ENCODE measurements around the gene DEFB119.
"Not testable (repeated sequence)": the region's sequence is repeated elsewhere in the genome, so short reads cannot be mapped to it uniquely, and the experiment has no call there.

Gene DEFB119

DNA sequence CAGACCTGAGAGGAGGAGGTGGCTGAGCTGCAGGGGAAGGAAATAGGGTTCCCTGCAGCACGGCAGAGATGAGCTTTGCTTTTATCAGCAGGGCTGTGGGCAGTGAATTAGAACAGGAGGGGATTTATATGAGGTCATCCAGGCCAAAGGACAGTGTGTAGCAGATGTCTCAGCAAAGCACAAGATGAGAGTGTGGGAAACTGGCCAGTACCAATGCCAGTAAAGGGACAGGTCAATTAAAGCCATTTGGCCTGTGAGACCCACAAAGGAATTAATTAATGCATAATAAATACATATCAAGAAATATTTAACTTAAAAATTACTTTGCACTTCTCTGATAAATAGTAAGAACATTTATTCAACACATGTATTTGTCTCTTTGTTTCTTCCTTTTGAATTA is at the start of gene DEFB119:
TSS of gene DEFB119 (minus strand) at position 101 of the 400 bp plus-strand sequence. CDS start 107 bp downstream, outside the sequence.
- DNase-seq (ENCODE audit: low read depth in 2 of 2): no peak

- DNase-seq (ENCODE audit: low read depth in 2 of 2): no peak
Measured at GRCh38 chr20:31430568-31431115, 40.3 kb upstream of the DEFB119 start.

GRCh38 chr20:31427576-31427975 is 37.2 kb upstream of the DEFB119 start:
- DNase-seq (ENCODE audit: low read depth in 2 of 2): not testable (repeated sequence)

GRCh38 chr20:31426891-31427551 is 36.6 kb upstream of the DEFB119 start:
- DNase-seq (ENCODE audit: low read depth in 2 of 2): not testable (repeated sequence)

DNA sequence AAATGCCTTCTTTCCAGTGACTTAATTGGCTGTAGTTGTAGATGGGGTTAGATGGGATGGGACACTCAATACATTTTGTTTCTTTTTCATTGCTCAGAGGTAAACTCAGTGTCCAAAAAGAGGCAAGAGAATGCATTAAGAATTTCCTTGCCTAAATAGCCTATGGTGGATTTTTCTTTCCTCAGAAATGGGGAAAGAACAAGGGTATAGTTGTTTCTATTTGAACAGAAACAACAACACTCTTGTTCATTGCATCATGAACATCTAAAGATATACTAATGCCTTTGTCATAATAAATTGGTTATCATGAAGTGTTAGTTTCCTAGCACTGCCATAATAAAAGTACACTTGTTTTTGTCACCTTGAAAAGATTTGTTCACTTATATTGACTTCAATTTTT is 35.4 kb upstream of the DEFB119 start:
- no peak for DNase-seq (ENCODE audit: low read depth in 2 of 2)

GRCh38 chr20:31418307-31418706 is 27.9 kb upstream of the DEFB119 start:
- no peak for DNase-seq (ENCODE audit: low read depth in 2 of 2)

DNA sequence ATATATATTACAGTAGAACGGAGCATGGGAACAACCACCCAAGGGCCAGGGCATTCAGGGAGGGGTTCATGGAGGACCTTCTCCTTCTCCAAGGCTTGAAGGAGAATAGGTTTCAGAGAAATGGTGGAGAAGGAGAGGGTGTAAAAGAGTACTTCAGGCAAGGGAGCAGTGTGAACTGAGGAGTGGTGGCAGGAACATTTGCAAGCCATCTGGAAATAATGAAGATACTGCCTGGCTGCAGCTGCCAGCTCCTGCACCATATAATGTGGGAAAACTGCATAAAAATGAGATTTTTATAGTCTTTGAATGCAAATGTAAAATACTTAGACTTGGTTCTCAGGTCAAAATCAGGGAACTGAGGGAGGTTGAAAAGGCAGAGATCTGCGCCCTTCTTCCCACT is 25.3 kb upstream of the DEFB119 start:
- no peak for DNase-seq (ENCODE audit: low read depth in 2 of 2)

GRCh38 chr20:31414381-31414780 is 24.0 kb upstream of the DEFB119 start:
- no peak for DNase-seq (ENCODE audit: low read depth in 2 of 2)

DNA sequence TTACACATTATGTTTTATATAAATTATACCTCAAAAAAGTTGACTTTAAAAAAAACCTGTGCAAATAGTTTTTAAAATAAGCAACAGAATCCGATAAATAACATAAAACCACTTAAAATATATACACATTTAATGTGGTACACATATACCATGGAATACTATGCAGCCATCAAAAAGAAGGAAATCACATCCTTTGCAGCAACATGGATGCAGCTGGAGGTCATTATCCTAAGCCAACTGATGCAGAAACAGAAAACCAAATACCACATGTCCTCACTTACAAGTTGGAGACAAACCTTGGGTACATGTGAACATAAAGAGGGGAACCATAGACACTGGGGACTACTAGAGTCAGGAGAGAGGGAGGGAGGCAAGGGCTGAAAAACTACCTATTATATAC is 19.6 kb upstream of the DEFB119 start:
- no peak for DNase-seq (ENCODE audit: low read depth in 2 of 2)

GRCh38 chr20:31406115-31406514 is 15.7 kb upstream of the DEFB119 start, which contains the start of gene DEFB121:
DEFB121 (minus strand) TSS chr20:31406215; CDS start chr20:31406152, 63 bp downstream.
- DNase-seq (ENCODE audit: low read depth in 2 of 2): no peak

DNA sequence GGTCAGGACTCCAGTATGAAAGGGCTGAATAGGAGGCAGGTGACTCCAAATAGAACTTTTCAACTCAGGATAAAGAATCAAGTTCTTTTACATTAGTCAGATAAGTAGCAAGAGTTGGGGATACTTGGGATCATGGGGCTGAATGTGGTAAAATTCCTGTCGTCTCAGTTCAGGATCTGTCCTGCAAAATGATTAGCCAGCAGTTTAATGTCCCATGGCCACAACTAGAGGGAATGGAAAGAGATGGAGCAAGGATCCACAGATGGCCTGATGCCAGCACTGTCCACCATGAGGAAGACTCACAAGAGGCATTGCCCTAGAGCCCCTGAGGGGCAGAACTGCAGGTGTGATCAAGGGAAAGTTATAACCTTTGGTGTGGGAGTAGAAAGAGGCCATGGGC is 13.5 kb upstream of the DEFB119 start:
- DNase-seq (ENCODE audit: low read depth in 2 of 2): no peak

DNA sequence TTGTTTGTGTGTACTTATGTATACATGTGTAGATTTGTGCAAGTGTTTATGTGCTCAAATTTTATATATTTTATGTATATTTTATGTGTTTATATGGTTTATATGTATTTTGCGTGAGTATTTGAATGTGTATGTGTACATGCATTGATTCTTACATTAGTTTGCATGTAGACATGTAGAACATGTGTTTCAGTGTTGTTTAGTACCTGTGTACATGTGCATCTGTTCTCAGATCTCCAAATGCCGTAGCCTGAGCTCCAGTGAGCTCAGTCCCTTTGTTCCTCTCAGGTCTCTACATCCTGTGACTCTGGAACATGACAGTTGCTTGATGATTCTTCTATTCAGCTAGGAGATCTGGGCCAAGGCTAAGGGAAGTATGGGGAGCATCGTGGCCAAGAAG is 4.5 kb upstream of the DEFB119 start:
- DNase-seq (ENCODE audit: low read depth in 2 of 2): no peak

DNA sequence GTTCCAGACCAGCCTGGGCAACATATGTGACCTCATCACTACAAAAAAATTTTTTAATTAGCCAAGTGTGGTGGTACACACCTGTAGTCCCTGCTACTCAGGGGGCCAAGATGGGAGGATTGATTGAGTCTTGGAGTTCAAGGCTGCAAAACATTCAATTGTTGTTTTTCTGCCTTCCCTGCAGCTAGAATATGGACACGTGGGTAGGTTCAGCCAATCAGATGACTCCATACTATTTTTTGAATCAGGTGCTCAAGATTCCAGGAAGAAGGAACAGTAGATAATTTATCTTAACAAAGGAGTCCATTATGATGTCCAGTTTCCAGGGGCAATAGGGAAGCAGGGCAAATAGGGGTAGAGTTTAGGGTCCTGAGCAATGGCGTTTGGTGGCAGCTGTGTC is 2.4 kb upstream of the DEFB119 start:
- no peak for DNase-seq (ENCODE audit: low read depth in 2 of 2)

GRCh38 chr20:31374346-31374745 is 16.0 kb downstream of the DEFB119 start:
- DNase-seq (ENCODE audit: low read depth in 2 of 2): no peak

DNA sequence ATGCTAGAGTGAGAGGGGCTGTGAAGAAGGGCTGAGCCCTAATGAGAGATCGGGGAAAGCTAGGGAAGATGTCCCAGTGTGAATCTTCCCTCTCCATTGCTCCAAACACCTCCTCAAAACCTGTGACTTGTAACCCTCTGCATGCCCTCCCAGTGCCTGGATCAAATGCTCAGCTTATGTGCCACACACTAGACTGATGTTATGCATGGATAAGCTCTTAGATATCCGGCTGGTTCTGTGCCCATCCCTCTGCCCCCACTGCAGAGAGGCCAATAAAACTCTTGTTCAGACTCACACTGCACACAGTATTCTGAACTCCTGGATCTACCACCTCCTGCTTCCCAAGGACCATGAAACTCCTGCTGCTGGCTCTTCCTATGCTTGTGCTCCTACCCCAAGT is 22.1 kb downstream of the DEFB119 start, which contains the start of gene DEFB118:
TSS of gene DEFB118 (plus strand) at position 301 of the 400 bp plus-strand sequence. CDS start at position 351, 50 bp downstream.
- DNase-seq (ENCODE audit: low read depth in 2 of 2): no peak

DNA sequence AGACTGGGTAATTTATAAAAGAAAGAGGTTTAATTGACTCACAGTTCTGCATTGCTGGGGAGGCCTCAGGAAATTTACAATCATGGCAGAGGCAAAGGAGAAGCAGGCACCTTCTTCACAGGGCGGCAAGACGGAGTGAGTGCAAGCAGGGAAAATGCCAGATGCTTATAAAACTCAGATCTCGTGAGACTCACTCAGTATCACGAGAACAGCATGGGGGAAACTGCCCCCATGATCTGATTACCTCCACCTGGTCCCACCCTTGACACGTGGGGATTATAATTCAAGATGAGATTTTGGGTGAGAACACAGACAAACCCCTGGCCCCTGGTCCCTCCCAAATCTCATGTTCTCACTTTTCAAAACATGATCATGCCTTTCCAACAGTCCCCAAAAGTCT is 26.1 kb downstream of the DEFB119 start:
- DNase-seq (ENCODE audit: low read depth in 2 of 2): not testable (repeated sequence)

DNA sequence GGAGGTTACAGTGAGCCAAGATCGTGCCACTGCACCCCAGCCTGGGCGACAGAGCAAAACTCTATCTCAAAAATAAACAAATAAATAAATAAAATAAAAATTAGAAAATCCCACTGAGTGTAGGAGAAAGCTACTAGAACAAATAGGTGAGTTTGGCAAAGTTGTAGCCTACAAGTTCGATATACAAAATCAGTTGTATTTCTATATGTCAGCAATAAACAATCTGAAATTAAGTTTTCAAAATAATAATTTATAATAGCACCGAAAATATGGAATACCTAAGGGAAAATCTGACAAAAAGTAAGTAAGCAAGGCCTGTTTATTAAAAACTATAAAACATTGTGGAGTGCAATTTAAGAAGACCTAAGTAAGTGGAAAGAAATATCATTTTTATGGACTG is 27.1 kb downstream of the DEFB119 start:
- DNase-seq (ENCODE audit: low read depth in 2 of 2): no peak

DNA sequence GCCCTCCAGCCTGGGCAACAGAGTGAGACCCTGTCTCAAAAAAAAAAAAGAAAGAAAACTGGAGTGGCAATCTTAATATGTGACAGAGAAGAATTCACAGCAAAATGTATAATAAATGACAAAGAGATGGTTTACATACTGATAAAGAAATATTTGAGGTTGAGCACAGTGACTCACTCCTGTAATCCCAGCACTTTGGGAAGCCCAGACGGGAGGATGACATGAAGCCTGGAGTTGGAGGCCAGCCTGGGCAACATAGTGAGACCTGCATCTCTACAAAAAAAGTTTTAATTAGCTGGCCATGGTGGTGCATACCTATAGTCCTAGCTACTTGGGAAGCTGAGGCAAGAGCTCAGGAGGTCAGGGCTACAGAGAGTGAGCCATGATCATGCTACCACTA is 34.4 kb downstream of the DEFB119 start:
- no peak for DNase-seq (ENCODE audit: low read depth in 2 of 2)

- no peak for DNase-seq (ENCODE audit: low read depth in 2 of 2)
Measured at GRCh38 chr20:31341470-31341869, 48.9 kb downstream of the DEFB119 start.

- no peak for DNase-seq (ENCODE audit: low read depth in 2 of 2)
Measured at GRCh38 chr20:31330893-31331292, 59.5 kb downstream of the DEFB119 start.

All from stimulated activated CD4-positive, alpha-beta T cell treated with anti-CD3 and anti-CD28 coated beads, Interleukin-1b, Interleukin-23, amount 100 ng/mL, for 1 hour (primary cell).